T-helper 1 cell treated with Interleukin-12 subunit alpha and Interleukin-12 subunit beta and Interleukin-4 antibody, amounts not matched to agents 30 μg/mL and 1 μg/mL, for 36 hours (primary cell): ENCODE results near the gene PPP1R15B.

Experiments used
- H3K27ac Mint-ChIP-seq: one replicate; pipeline ENCODE4 v1.8.0; 2021; ENCODE audit warnings: mild to moderate bottlenecking, mixed read lengths
- H3K27me3 Mint-ChIP-seq: one replicate; pipeline ENCODE4 v1.8.0; 2021; ENCODE audit warnings: low read depth, mixed read lengths
- H3K36me3 Mint-ChIP-seq: one replicate; pipeline ENCODE4 v1.8.0; 2021; ENCODE audit warnings: low read depth, mixed read lengths
- H3K4me1 Mint-ChIP-seq: one replicate; pipeline ENCODE4 v1.8.0; 2021; ENCODE audit warnings: low read depth, mixed read lengths
- H3K4me3 Mint-ChIP-seq: one replicate; pipeline ENCODE4 v1.8.0; 2021; ENCODE audit warnings: mild to moderate bottlenecking, moderate library complexity, mixed read lengths
- H3K9me3 Mint-ChIP-seq: one replicate; pipeline ENCODE4 v1.8.0; 2021; ENCODE audit warnings: mixed read lengths

Gene PPP1R15B

GRCh38 chr1:204361781-204362180 is 49.8 kb downstream of the PPP1R15B start:
- Mint-ChIP-seq H3K9me3 (no peaks in the 10 kb centered on the region), H3K36me3 (no peaks in the 10 kb centered on the region), H3K4me3 (no peak overlapping the region), H3K4me1 (peaks cover 9% of the 10 kb centered on the region), H3K27me3 (peaks cover 10% of the 10 kb centered on the region), H3K27ac (no peak overlapping the region)

GRCh38 chr1:204361341-204361771 is 50.3 kb downstream of the PPP1R15B start:
- Mint-ChIP-seq H3K27ac (no peak overlapping the region), H3K27me3 (peaks cover 12% of the 10 kb centered on the region), H3K36me3 (no peaks in the 10 kb centered on the region), H3K4me1 (peaks cover 9% of the 10 kb centered on the region), H3K4me3 (no peak overlapping the region), H3K9me3 (no peaks in the 10 kb centered on the region)

GRCh38 chr1:204360314-204360713 is 51.3 kb downstream of the PPP1R15B start:
- Mint-ChIP-seq H3K36me3 (no peaks in the 10 kb centered on the region), H3K4me3 (no peak overlapping the region), H3K27me3 (peaks cover 12% of the 10 kb centered on the region), H3K9me3 (no peaks in the 10 kb centered on the region), H3K4me1 (peaks cover 9% of the 10 kb centered on the region), H3K27ac (no peak overlapping the region)

- Mint-ChIP-seq H3K4me3 (no peak within 1 kb of the TSS), H3K4me1 (peaks cover 8% of the 10 kb centered on the region), H3K27ac (no peak within 1 kb of the TSS), H3K36me3 (no peaks in the 10 kb centered on the region), H3K9me3 (no peaks in the 10 kb centered on the region), H3K27me3 (peaks cover 12% of the 10 kb centered on the region)
Measured at GRCh38 chr1:204359474-204360255, 52.0 kb downstream of the PPP1R15B start, which contains the start of gene PLEKHA6. PLEKHA6 (minus strand) TSS chr1:204359929; CDS start chr1:204273727, 86,202 bp downstream.

GRCh38 chr1:204359131-204359473 is 52.5 kb downstream of the PPP1R15B start:
- Mint-ChIP-seq H3K27ac (no peak overlapping the region), H3K36me3 (no peaks in the 10 kb centered on the region), H3K4me1 (peaks cover 5% of the 10 kb centered on the region), H3K27me3 (peaks cover 12% of the 10 kb centered on the region), H3K9me3 (no peaks in the 10 kb centered on the region), H3K4me3 (no peak overlapping the region)

DNA sequence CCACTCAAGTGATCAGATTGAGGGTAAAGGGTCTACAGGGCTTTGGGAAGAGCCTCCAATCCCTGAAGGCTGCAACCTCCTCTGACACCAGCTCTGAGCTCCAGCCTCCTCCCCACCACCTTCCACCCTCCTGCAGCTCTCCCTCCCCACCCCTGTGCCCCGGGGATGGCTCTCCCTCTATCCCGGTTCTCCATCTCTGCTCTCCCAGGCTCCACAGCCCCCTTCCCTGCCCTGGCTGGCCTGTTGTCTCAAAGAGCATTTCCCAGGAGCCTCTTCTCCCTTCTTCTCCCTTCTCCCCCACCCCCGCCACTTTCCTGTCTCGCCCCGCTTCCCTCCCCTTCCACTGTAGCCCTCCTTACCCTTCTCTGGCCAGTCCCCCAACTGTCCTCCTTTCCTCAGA is 53.0 kb downstream of the PPP1R15B start:
- Mint-ChIP-seq H3K4me3 (no peak overlapping the region), H3K27me3 (peaks cover 12% of the 10 kb centered on the region), H3K27ac (no peak overlapping the region), H3K9me3 (no peaks in the 10 kb centered on the region), H3K36me3 (no peaks in the 10 kb centered on the region), H3K4me1 (peaks cover under 1% of the 10 kb centered on the region)

- Mint-ChIP-seq H3K4me3 (no peak overlapping the region), H3K36me3 (no peaks in the 10 kb centered on the region), H3K27ac (no peak overlapping the region), H3K27me3 (peaks cover 12% of the 10 kb centered on the region), H3K4me1 (no peaks in the 10 kb centered on the region), H3K9me3 (no peaks in the 10 kb centered on the region)
Measured at GRCh38 chr1:204357551-204358490, 53.8 kb downstream of the PPP1R15B start.

GRCh38 chr1:204356997-204357396 is 54.6 kb downstream of the PPP1R15B start:
- H3K4me3 Mint-ChIP-seq: no peak overlapping the region
- no peak overlapping the region for H3K27ac Mint-ChIP-seq
- no peaks in the 10 kb centered on the region for H3K36me3 Mint-ChIP-seq
- H3K27me3 Mint-ChIP-seq: peaks cover 12% of the 10 kb centered on the region
- H3K9me3 Mint-ChIP-seq: no peaks in the 10 kb centered on the region
- H3K4me1 Mint-ChIP-seq: no peaks in the 10 kb centered on the region

GRCh38 chr1:204355913-204356312 is 55.7 kb downstream of the PPP1R15B start:
- no peaks in the 10 kb centered on the region for H3K36me3 Mint-ChIP-seq

DNA sequence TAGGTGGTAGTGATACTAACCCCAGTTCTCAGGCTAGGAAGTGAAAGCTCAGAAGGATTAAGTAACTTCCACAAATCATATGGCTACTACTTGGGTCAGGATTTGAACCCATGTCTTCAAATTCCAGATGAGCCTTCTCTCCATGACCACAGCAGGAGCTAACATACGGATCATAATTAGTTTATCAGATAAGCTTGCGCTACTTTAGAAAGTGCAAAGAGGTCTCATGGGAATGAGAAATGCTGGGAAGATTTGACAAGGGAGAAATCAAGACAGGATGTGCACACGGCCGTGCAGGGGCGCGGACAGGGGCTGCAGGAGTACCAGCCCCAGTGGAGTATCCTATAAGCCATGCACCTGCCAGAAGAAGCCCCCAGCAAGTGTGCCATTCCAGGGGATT is 57.0 kb downstream of the PPP1R15B start:
- Mint-ChIP-seq H3K4me3 (no peak overlapping the region), H3K27ac (no peak overlapping the region), H3K27me3 (peaks cover 12% of the 10 kb centered on the region), H3K9me3 (no peaks in the 10 kb centered on the region), H3K36me3 (no peaks in the 10 kb centered on the region), H3K4me1 (peaks cover 3% of the 10 kb centered on the region)

More at GRCh38 chr1:204355913-204356312, 55.7 kb downstream of the PPP1R15B start:
- peaks cover 3% of the 10 kb centered on the region for H3K4me1 Mint-ChIP-seq
- H3K27ac Mint-ChIP-seq: no peak overlapping the region
- H3K9me3 Mint-ChIP-seq: no peaks in the 10 kb centered on the region
- peaks cover 12% of the 10 kb centered on the region for H3K27me3 Mint-ChIP-seq
- no peak overlapping the region for H3K4me3 Mint-ChIP-seq
